ENCODE results near the gene KCNQ1. TPM values are rescaled to one million over a fixed set of nuclear protein-coding genes. Genes with fewer than 3 reads are reported as not detected.

Gene KCNQ1
- total and polyA plus RNA-seq, 3 experiments from 2014 or later: 2.6 to 5.7 (median 3.4) TPM

GRCh38 chr11:2576549-2576948 is 131.7 kb downstream of the KCNQ1 start:
- no peaks in the 10 kb centered on the region for H3K36me3 Mint-ChIP-seq
- DNase-seq: peak in 1 of 5 donors; percentile 39
- POLR2A ChIA-PET: no interaction called here
- H3K36me3 ChIP-seq (ENCODE audit: insufficient read depth, low read length): no peaks in the 10 kb centered on the region
- H3K27ac ChIP-seq (ENCODE audit: low read depth, low read length): no peak overlapping the region
- no peak overlapping the region for H3K4me3 Mint-ChIP-seq
- H3K27ac Mint-ChIP-seq: no peak overlapping the region
- H3K4me1 ChIP-seq (ENCODE audit: insufficient read depth, low read length): no peaks in the 10 kb centered on the region
- H3K4me3 ChIP-seq (ENCODE audit: low read length): no peak overlapping the region
- no peaks in the 10 kb centered on the region for H3K9me3 Mint-ChIP-seq
- H3K27me3 ChIP-seq (ENCODE audit: insufficient read depth, low read length, poor library complexity, severe bottlenecking): no peaks in the 10 kb centered on the region
- no peaks in the 10 kb centered on the region for H3K9me3 ChIP-seq (ENCODE audit: low read length)
- no peaks in the 10 kb centered on the region for H3K4me1 Mint-ChIP-seq
- H3K27me3 Mint-ChIP-seq: no peaks in the 10 kb centered on the region
- CTCF ChIA-PET: interaction anchor here (1.2 kb wide), 1 partner anchor 44 kb away, joined by 3 read pairs; no protein-coding TSS in a partner anchor

- Mint-ChIP-seq H3K27ac (no peak overlapping the region), H3K36me3 (no peaks in the 10 kb centered on the region), H3K27me3 (no peaks in the 10 kb centered on the region), H3K4me3 (no peak overlapping the region), H3K9me3 (no peaks in the 10 kb centered on the region), H3K4me1 (no peaks in the 10 kb centered on the region)
- Histone ChIP-seq H3K27ac (ENCODE audit: low read depth, low read length) (no peak overlapping the region), H3K9me3 (ENCODE audit: low read length) (no peaks in the 10 kb centered on the region), H3K4me1 (ENCODE audit: insufficient read depth, low read length) (no peaks in the 10 kb centered on the region), H3K36me3 (ENCODE audit: insufficient read depth, low read length) (no peaks in the 10 kb centered on the region), H3K27me3 (ENCODE audit: insufficient read depth, low read length, poor library complexity, severe bottlenecking) (no peaks in the 10 kb centered on the region), H3K4me3 (ENCODE audit: low read length) (no peak overlapping the region)
- POLR2A ChIA-PET: no interaction called here
- DNase-seq: peak in 1 of 5 donors; percentile 38
- CTCF ChIA-PET: no interaction called here
These were observed 132.5 kb downstream of the KCNQ1 start for GRCh38 chr11:2577031-2577990.

GRCh38 chr11:2577991-2578928 is 133.5 kb downstream of the KCNQ1 start:
- Histone ChIP-seq H3K27ac (ENCODE audit: low read depth, low read length) (no peak overlapping the region), H3K4me1 (ENCODE audit: insufficient read depth, low read length) (no peaks in the 10 kb centered on the region), H3K4me3 (ENCODE audit: low read length) (no peak overlapping the region), H3K36me3 (ENCODE audit: insufficient read depth, low read length) (no peaks in the 10 kb centered on the region), H3K9me3 (ENCODE audit: low read length) (no peaks in the 10 kb centered on the region), H3K27me3 (ENCODE audit: insufficient read depth, low read length, poor library complexity, severe bottlenecking) (no peaks in the 10 kb centered on the region)
- CTCF ChIA-PET: interaction anchor here (1.0 kb wide), 1 partner anchor 11 kb away, joined by 3 read pairs; no protein-coding TSS in a partner anchor
- peak in 1 of 5 donors; percentile 40 for DNase-seq
- Mint-ChIP-seq H3K4me1 (no peaks in the 10 kb centered on the region), H3K9me3 (no peaks in the 10 kb centered on the region), H3K27me3 (no peaks in the 10 kb centered on the region), H3K4me3 (no peak overlapping the region), H3K27ac (peak overlapping the region in 1 of 8 donors; percentile 74), H3K36me3 (no peaks in the 10 kb centered on the region)
- POLR2A ChIA-PET: no interaction called here

- Histone ChIP-seq H3K4me3 (ENCODE audit: low read length) (no peak overlapping the region), H3K27me3 (ENCODE audit: insufficient read depth, low read length, poor library complexity, severe bottlenecking) (no peaks in the 10 kb centered on the region), H3K27ac (ENCODE audit: low read depth, low read length) (no peak overlapping the region), H3K36me3 (ENCODE audit: insufficient read depth, low read length) (no peaks in the 10 kb centered on the region), H3K9me3 (ENCODE audit: low read length) (no peaks in the 10 kb centered on the region), H3K4me1 (ENCODE audit: insufficient read depth, low read length) (no peaks in the 10 kb centered on the region)
- no peaks in the 10 kb centered on the region for H3K27me3 Mint-ChIP-seq
- no peaks in the 10 kb centered on the region for H3K4me1 Mint-ChIP-seq
- no peaks in the 10 kb centered on the region for H3K36me3 Mint-ChIP-seq
- no peaks in the 10 kb centered on the region for H3K9me3 Mint-ChIP-seq
- H3K27ac Mint-ChIP-seq: peak overlapping the region in 1 of 8 donors; percentile 74
- H3K4me3 Mint-ChIP-seq: no peak overlapping the region
- no peak for DNase-seq
- CTCF ChIA-PET: interaction anchor here (1.0 kb wide), 1 partner anchor 12 kb away, joined by 3 read pairs; no protein-coding TSS in a partner anchor
- POLR2A ChIA-PET: no interaction called here
These were observed 134.1 kb downstream of the KCNQ1 start for GRCh38 chr11:2578929-2579270.

GRCh38 chr11:2579315-2580060 is 134.7 kb downstream of the KCNQ1 start:
- Mint-ChIP-seq H3K4me1 (no peaks in the 10 kb centered on the region), H3K4me3 (no peak overlapping the region), H3K9me3 (no peaks in the 10 kb centered on the region), H3K27ac (no peak overlapping the region), H3K27me3 (no peaks in the 10 kb centered on the region), H3K36me3 (no peaks in the 10 kb centered on the region)
- Histone ChIP-seq H3K9me3 (ENCODE audit: low read length) (no peaks in the 10 kb centered on the region), H3K27ac (ENCODE audit: low read depth, low read length) (no peak overlapping the region), H3K4me1 (ENCODE audit: insufficient read depth, low read length) (no peaks in the 10 kb centered on the region), H3K4me3 (ENCODE audit: low read length) (no peak overlapping the region), H3K36me3 (ENCODE audit: insufficient read depth, low read length) (no peaks in the 10 kb centered on the region), H3K27me3 (ENCODE audit: insufficient read depth, low read length, poor library complexity, severe bottlenecking) (no peaks in the 10 kb centered on the region)
- ChIA-PET POLR2A (no interaction called here), CTCF (interaction anchor here (1.0 kb wide), 1 partner anchor 12 kb away, joined by 3 read pairs; no protein-coding TSS in a partner anchor)
- DNase-seq: peak in 2 of 5 donors; percentile 0 to 22

- H3K27me3 ChIP-seq (ENCODE audit: insufficient read depth, low read length, poor library complexity, severe bottlenecking): no peaks in the 10 kb centered on the region
- Mint-ChIP-seq H3K4me3 (no peak overlapping the region), H3K36me3 (no peaks in the 10 kb centered on the region), H3K27me3 (no peaks in the 10 kb centered on the region), H3K9me3 (no peaks in the 10 kb centered on the region), H3K27ac (no peak overlapping the region), H3K4me1 (no peaks in the 10 kb centered on the region)
- no peaks in the 10 kb centered on the region for H3K36me3 ChIP-seq (ENCODE audit: insufficient read depth, low read length)
- H3K9me3 ChIP-seq (ENCODE audit: low read length): no peaks in the 10 kb centered on the region
- H3K4me3 ChIP-seq (ENCODE audit: low read length): no peak overlapping the region
- no peaks in the 10 kb centered on the region for H3K4me1 ChIP-seq (ENCODE audit: insufficient read depth, low read length)
- ChIA-PET CTCF (no interaction called here), POLR2A (no interaction called here)
- DNase-seq: peak in 1 of 5 donors; percentile 29
- H3K27ac ChIP-seq (ENCODE audit: low read depth, low read length): no peak overlapping the region
These were observed 135.2 kb downstream of the KCNQ1 start for GRCh38 chr11:2580061-2580421.

- Histone ChIP-seq H3K9me3 (ENCODE audit: low read length) (no peaks in the 10 kb centered on the region), H3K27me3 (ENCODE audit: insufficient read depth, low read length, poor library complexity, severe bottlenecking) (no peaks in the 10 kb centered on the region), H3K36me3 (ENCODE audit: insufficient read depth, low read length) (no peaks in the 10 kb centered on the region), H3K27ac (ENCODE audit: low read depth, low read length) (no peak overlapping the region), H3K4me1 (ENCODE audit: insufficient read depth, low read length) (no peaks in the 10 kb centered on the region), H3K4me3 (ENCODE audit: low read length) (no peak overlapping the region)
- DNase-seq: peak in 2 of 5 donors; percentile 0 to 27
- Mint-ChIP-seq H3K27ac (no peak overlapping the region), H3K4me3 (no peak overlapping the region), H3K36me3 (no peaks in the 10 kb centered on the region), H3K9me3 (no peaks in the 10 kb centered on the region), H3K27me3 (no peaks in the 10 kb centered on the region), H3K4me1 (no peaks in the 10 kb centered on the region)
- CTCF ChIA-PET: no interaction called here
- POLR2A ChIA-PET: no interaction called here
These were observed 135.8 kb downstream of the KCNQ1 start for GRCh38 chr11:2580571-2581001.
